SHP77 (cell line): ENCODE results near the gene TBC1D22A.

Experiments
- DNase-seq, 2 experiments: peaks; one replicate each; lab custom pipeline; 2025; lab: John Stamatoyannopoulos, UW

TBC1D22A gene

GRCh38 chr22:46835693-46836092 is 73.2 kb downstream of the TBC1D22A start:
- no peak for DNase-seq

GRCh38 chr22:46841522-46841921 is 79.1 kb downstream of the TBC1D22A start:
- DNase-seq: no peak

GRCh38 chr22:46842606-46843005 is 80.2 kb downstream of the TBC1D22A start:
- DNase-seq: no peak

- DNase-seq: no peak
Measured at GRCh38 chr22:46843821-46844255, 81.4 kb downstream of the TBC1D22A start.

- no peak for DNase-seq
Measured at GRCh38 chr22:46844606-46845210, 82.3 kb downstream of the TBC1D22A start.

- DNase-seq: no peak
Measured at GRCh38 chr22:46845296-46846149, 83.1 kb downstream of the TBC1D22A start.

- DNase-seq: no peak
Measured at GRCh38 chr22:46846150-46846831, 83.8 kb downstream of the TBC1D22A start.

GRCh38 chr22:46846832-46847355 is 84.4 kb downstream of the TBC1D22A start:
- no peak for DNase-seq

GRCh38 chr22:46848197-46848596 is 85.7 kb downstream of the TBC1D22A start:
- DNase-seq: no peak

- DNase-seq: no peak
Measured at GRCh38 chr22:46849101-46849500, 86.7 kb downstream of the TBC1D22A start.

- DNase-seq: no peak
Measured at GRCh38 chr22:46849951-46850350, 87.5 kb downstream of the TBC1D22A start.

- no peak for DNase-seq
Measured at GRCh38 chr22:46851311-46851710, 88.9 kb downstream of the TBC1D22A start.

GRCh38 chr22:46851941-46852340 is 89.5 kb downstream of the TBC1D22A start:
- DNase-seq: no peak

- DNase-seq: no peak
Measured at GRCh38 chr22:46852771-46853170, 90.3 kb downstream of the TBC1D22A start.

GRCh38 chr22:46853191-46853590 is 90.7 kb downstream of the TBC1D22A start:
- DNase-seq: no peak

- DNase-seq: no peak
Measured at GRCh38 chr22:46854125-46854870, 91.8 kb downstream of the TBC1D22A start.

- no peak for DNase-seq
Measured at GRCh38 chr22:46855681-46856080, 93.2 kb downstream of the TBC1D22A start.

- DNase-seq: no peak
Measured at GRCh38 chr22:46856661-46857060, 94.2 kb downstream of the TBC1D22A start.

- DNase-seq: no peak
Measured at GRCh38 chr22:46857142-46857884, 94.9 kb downstream of the TBC1D22A start.

GRCh38 chr22:46857885-46858143 is 95.4 kb downstream of the TBC1D22A start:
- no peak for DNase-seq

- no peak for DNase-seq
Measured at GRCh38 chr22:46858181-46858771, 95.8 kb downstream of the TBC1D22A start.
